GM08714 (cell line): Measurements from ENCODE around the gene AASS.

Source experiments
- H3K4me3 ChIP-seq: fragments of 200-500 bp; sonication (Bioruptor generic); 2 replicates; pipeline ENCODE4 v1.5.1; 2014; ENCODE audit warnings: mild to moderate bottlenecking, low read length, inconsistent platforms
- ZNF274 ChIP-seq: IDR thresholded peaks from 2 replicates; pipeline ENCODE4 v1.6.1; 2012; ENCODE audit warnings: mild to moderate bottlenecking, low read depth, low read length

The AASS gene

GRCh38 chr7:122038904-122039303 is 105.1 kb downstream of the AASS start:
- no peak for TF ChIP-seq ZNF274
- no peak overlapping the region for H3K4me3 ChIP-seq

- no peak overlapping the region for H3K4me3 ChIP-seq
- no peak for TF ChIP-seq ZNF274
Observed at GRCh38 chr7:122038134-122038533, 105.9 kb downstream of the AASS start.

GRCh38 chr7:122035876-122036275 is 108.2 kb downstream of the AASS start:
- TF ChIP-seq ZNF274: no peak
- no peak overlapping the region for H3K4me3 ChIP-seq

GRCh38 chr7:122033641-122034040 is 110.4 kb downstream of the AASS start:
- H3K4me3 ChIP-seq: no peak overlapping the region
- no peak for TF ChIP-seq ZNF274

- TF ChIP-seq ZNF274: no peak
- H3K4me3 ChIP-seq: no peak overlapping the region
Observed at GRCh38 chr7:122027058-122027457, 117.0 kb downstream of the AASS start.
